GM10266 (cell line): ENCODE data around the gene GLG1.
"Not testable (repeated sequence)": the region's sequence is repeated elsewhere in the genome, so short reads cannot be mapped to it uniquely, and the experiment has no call there.

ENCODE experiments used
- DNase-seq: peaks from one replicate; pipeline ENCODE4 v3.0.0; 2012; ENCODE audit errors: extremely low spot score

Gene GLG1

GRCh38 chr16:74410057-74410957 lies 196.6 kb downstream of the GLG1 start:
- not testable (repeated sequence) for DNase-seq

- not testable (repeated sequence) for DNase-seq
These were observed 197.5 kb downstream of the GLG1 start for GRCh38 chr16:74409185-74409981.

GRCh38 chr16:74407362-74407705 lies 199.6 kb downstream of the GLG1 start:
- DNase-seq, result not testable (repeated sequence)

GRCh38 chr16:74406600-74407361 lies 200.1 kb downstream of the GLG1 start:
- not testable (repeated sequence) for DNase-seq

- not testable (repeated sequence) for DNase-seq
These were observed 202.6 kb downstream of the GLG1 start for GRCh38 chr16:74404148-74404933.

GRCh38 chr16:74400238-74400637 lies 206.7 kb downstream of the GLG1 start:
- not testable (repeated sequence) for DNase-seq

GRCh38 chr16:74398212-74398895 lies 208.6 kb downstream of the GLG1 start:
- not testable (repeated sequence) for DNase-seq
